Activated naive CD4-positive, alpha-beta T cell treated with anti-CD3 and anti-CD28 coated beads, Interleukin-2, amount 10 ng/mL, durations not matched to agents 7 days and 5 days (primary cell): ENCODE results near the gene TSPAN10.
A peak's percentile ranks its signal among the peaks of the same experiment; 100 is the strongest.

Experiments
- CTCF ChIA-PET: fragments of 350-600 bp; sonication (Branson Sonifier 250); formaldehyde crosslinking; loops from one replicate; lab custom pipeline; 2021; ENCODE audit warnings: antibody characterized with exemption; lab: Charles Lee
- DNase-seq: peaks from one replicate; pipeline ENCODE4 v3.0.0-alpha.2; 2020
- H3K27ac Mint-ChIP-seq: one replicate; pipeline ENCODE4 v1.8.0; 2021; ENCODE audit warnings: mild to moderate bottlenecking, moderate library complexity, mixed read lengths
- H3K27me3 Mint-ChIP-seq: one replicate; pipeline ENCODE4 v1.8.0; 2021; ENCODE audit warnings: mild to moderate bottlenecking, mixed read lengths
- H3K36me3 Mint-ChIP-seq: one replicate; pipeline ENCODE4 v1.8.0; 2021; ENCODE audit warnings: mixed read lengths
- H3K4me1 Mint-ChIP-seq: one replicate; pipeline ENCODE4 v1.8.0; 2021; ENCODE audit warnings: mixed read lengths
- H3K4me3 Mint-ChIP-seq: one replicate; pipeline ENCODE4 v1.8.0; 2021; ENCODE audit warnings: mild to moderate bottlenecking, moderate library complexity, mixed read lengths
- H3K9me3 Mint-ChIP-seq: one replicate; pipeline ENCODE4 v1.8.0; 2021; ENCODE audit warnings: mixed read lengths

TSPAN10 gene

DNA sequence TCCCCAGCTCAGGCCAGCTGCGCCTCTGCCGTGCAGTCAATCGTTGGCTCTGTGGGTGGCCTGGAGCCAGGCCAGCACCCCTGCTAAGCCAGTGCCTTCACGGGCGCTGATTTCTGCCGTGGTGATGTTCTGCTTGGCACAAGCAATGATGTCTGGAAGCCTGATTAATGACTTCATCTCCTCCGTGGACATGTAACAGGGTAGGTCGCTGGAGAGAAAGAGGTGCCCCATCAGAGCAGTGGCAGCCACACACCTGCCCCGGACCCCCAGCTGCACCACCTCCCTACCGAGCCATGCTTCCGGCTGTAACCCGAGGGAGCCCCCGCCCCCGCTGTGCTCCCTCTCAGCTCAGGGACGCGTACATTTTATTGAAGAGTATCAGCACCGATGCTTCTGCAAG is 44.7 kb downstream of the TSPAN10 start:
- CTCF ChIA-PET: interaction anchor here (0.6 kb wide), 1 partner anchor 158 kb away, joined by 3 read pairs; no protein-coding TSS in a partner anchor
- Mint-ChIP-seq H3K36me3 (peaks cover 22% of the 10 kb centered on the region), H3K4me1 (peaks cover 37% of the 10 kb centered on the region), H3K9me3 (no peaks in the 10 kb centered on the region), H3K27me3 (peaks cover 4% of the 10 kb centered on the region), H3K4me3 (peak overlapping the region; percentile 41), H3K27ac (no peak overlapping the region)
- no peak for DNase-seq

DNA sequence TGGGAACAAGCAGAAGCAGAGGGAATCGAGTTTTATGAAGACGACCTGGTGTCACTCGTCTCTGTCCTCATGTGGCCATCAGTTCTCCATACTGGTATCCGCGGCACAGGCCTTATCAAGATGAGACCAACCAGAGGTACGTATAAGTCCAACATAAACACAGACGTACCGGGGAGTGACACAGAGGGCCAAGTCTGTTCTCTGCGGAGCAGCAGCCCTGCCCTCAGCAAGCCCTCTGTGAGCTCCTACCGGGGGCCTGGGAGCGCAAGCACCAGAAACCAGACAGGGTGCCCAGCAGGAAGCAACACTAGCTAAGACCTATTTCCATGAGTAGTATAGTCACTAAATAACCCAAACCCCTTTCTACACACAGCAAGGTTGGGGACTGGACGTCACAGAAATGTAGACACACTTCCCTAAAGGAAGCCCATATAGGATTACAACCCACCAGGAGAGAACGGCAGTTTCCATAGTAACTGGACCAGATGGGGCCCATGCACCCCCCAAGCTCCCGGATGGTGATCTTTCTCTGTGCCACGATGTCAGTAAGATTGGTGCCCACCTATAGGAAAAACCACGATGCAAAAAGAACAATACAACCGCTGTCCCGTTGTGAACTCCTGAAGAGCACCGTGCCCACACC is 45.7 kb downstream of the TSPAN10 start:
- DNase-seq: no peak
- H3K9me3 Mint-ChIP-seq: no peaks in the 10 kb centered on the region
- peak overlapping the region; percentile 94 for H3K4me3 Mint-ChIP-seq
- peaks cover 40% of the 10 kb centered on the region for H3K4me1 Mint-ChIP-seq
- H3K36me3 Mint-ChIP-seq: peaks cover 30% of the 10 kb centered on the region
- H3K27ac Mint-ChIP-seq: peak overlapping the region; percentile 8
- peaks cover 4% of the 10 kb centered on the region for H3K27me3 Mint-ChIP-seq
- CTCF ChIA-PET: interaction anchor here (1.4 kb wide), 1 partner anchor 20 kb away, joined by 4 read pairs; the partner anchor contains the start of gene MRPL12

DNA sequence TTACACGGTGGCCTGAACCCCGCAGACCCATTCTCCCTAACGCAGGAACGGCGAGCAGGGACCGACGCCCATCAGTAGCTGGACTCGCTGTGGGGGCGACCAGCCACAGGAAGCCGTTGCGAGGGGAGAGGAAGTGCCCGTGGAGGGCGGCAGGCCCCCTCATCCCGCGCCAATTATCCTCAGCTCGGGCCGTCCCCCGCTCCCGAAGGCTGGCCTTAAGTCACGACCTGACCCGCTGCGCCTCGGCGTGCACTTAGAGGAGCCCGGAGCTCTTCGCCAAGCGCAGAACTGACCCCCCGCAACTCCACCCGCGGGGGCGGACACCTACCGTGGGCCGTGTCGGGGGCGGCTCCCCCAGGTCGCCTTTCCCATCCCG is 46.2 kb downstream of the TSPAN10 start:
- H3K4me3 Mint-ChIP-seq: peak overlapping the region; percentile 94
- H3K27me3 Mint-ChIP-seq: peaks cover 4% of the 10 kb centered on the region
- CTCF ChIA-PET: interaction anchor here (0.9 to 1.6 kb wide), 3 partner anchors 8 to 19 kb away, joined by 3 to 4 read pairs (median 4); partner anchors contain the start of gene MRPL12
- no peak for DNase-seq
- H3K36me3 Mint-ChIP-seq: peaks cover 33% of the 10 kb centered on the region
- no peaks in the 10 kb centered on the region for H3K9me3 Mint-ChIP-seq
- peak overlapping the region; percentile 8 for H3K27ac Mint-ChIP-seq
- H3K4me1 Mint-ChIP-seq: peaks cover 40% of the 10 kb centered on the region

DNA sequence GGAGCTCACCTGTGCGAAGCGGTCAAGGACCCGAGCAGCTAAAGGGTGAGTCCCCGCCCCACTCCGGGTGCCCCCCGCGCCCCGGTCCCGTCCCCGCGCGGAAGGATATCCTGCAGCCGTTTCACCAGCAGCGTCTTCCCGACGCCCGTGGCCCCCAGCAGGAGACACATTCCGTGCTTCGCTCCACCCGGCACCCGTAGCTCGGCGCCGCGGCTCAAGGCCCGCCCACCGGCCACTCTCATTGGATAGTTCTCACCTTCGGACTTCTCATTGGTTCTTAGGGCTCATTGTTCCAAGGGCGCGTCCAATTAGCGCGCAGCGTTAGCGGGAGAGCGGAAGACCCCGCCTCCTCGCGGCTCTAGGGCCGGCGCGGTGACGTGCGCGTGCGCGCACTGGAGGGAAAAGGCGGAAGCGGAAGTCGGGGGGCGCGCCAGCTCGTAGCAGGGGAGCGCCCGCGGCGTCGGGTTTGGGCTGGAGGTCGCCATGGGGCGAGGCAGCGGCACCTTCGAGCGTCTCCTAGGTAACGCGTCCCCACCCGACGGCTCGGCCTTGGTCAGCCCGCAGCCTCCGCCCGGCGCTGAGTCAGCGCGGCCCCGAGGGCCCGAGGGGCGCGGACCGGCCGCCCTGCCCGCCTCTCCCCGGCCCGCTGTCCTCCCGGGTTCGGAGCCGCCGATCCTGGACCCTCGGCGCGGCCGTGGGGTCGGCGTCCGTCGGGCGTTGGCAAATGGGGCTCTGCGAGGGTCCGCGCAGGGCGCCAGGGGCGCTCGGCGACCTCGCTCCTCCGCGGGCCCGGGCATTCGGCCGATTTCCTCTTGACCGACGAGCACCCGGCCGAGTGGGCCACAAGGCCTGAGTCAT is 46.8 kb downstream of the TSPAN10 start, which contains the start of the genes ARL16 and HGS:
TSS of gene ARL16 (minus strand) at position 214 of the 858 bp plus-strand sequence. CDS start at position 170, 44 bp downstream.
TSS of gene HGS (plus strand) at position 428 of the 858 bp plus-strand sequence. CDS start at position 484, 56 bp downstream.
- CTCF ChIA-PET: interaction anchor here (0.9 to 1.6 kb wide), 4 partner anchors 8 to 25 kb away, joined by 3 to 4 read pairs (median 4); partner anchors contain the start of gene MRPL12
- Mint-ChIP-seq H3K27ac (peak within 1 kb of the TSS; percentile 94), H3K27me3 (peaks cover 4% of the 10 kb centered on the region), H3K4me1 (peaks cover 40% of the 10 kb centered on the region), H3K4me3 (peak within 1 kb of the TSS; percentile 94), H3K9me3 (no peaks in the 10 kb centered on the region), H3K36me3 (peaks cover 35% of the 10 kb centered on the region)
- DNase-seq: peak; percentile 97

GRCh38 chr17:81684442-81684911 is 47.5 kb downstream of the TSPAN10 start:
- DNase-seq: no peak
- CTCF ChIA-PET: interaction anchor here (1.3 to 1.6 kb wide), 3 partner anchors 9 to 24 kb away, joined by 3 to 4 read pairs (median 4); partner anchors contain the start of gene MRPL12
- peaks cover 4% of the 10 kb centered on the region for H3K27me3 Mint-ChIP-seq
- H3K36me3 Mint-ChIP-seq: peaks cover 39% of the 10 kb centered on the region
- peak overlapping the region; percentile 85 for H3K27ac Mint-ChIP-seq
- peaks cover 42% of the 10 kb centered on the region for H3K4me1 Mint-ChIP-seq
- H3K4me3 Mint-ChIP-seq: peak overlapping the region; percentile 82
- H3K9me3 Mint-ChIP-seq: no peaks in the 10 kb centered on the region

- Mint-ChIP-seq H3K36me3 (peaks cover 46% of the 10 kb centered on the region), H3K9me3 (no peaks in the 10 kb centered on the region), H3K27ac (peak overlapping the region; percentile 85), H3K4me3 (peak overlapping the region; percentile 82), H3K4me1 (peaks cover 42% of the 10 kb centered on the region), H3K27me3 (peaks cover 4% of the 10 kb centered on the region)
- CTCF ChIA-PET: no interaction called here
- no peak for DNase-seq
Observed at GRCh38 chr17:81685108-81685507, 48.1 kb downstream of the TSPAN10 start.

DNA sequence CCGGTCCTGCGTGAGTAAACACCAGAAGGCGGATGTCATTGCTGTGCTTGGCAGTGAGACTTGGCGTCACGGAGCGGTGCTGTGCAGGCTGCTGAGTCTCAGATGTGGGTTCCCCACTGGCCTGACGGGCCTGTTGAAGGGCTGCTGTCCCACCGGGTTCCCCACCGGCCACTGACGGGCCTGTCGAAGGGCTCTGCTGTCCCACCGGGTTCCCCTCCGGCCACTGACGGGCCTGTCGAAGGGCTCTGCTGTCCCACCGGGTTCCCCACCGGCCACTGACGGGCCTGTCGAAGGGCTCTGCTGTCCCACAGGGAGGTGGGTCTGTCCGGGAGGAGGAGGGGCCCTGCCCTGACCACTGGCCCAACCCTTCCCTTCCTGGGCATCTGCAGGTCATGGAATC is 49.6 kb downstream of the TSPAN10 start:
- no peak overlapping the region for H3K4me3 Mint-ChIP-seq
- CTCF ChIA-PET: no interaction called here
- peaks cover 40% of the 10 kb centered on the region for H3K4me1 Mint-ChIP-seq
- peaks cover 4% of the 10 kb centered on the region for H3K27me3 Mint-ChIP-seq
- H3K9me3 Mint-ChIP-seq: no peaks in the 10 kb centered on the region
- no peak for DNase-seq
- no peak overlapping the region for H3K27ac Mint-ChIP-seq
- H3K36me3 Mint-ChIP-seq: peaks cover 49% of the 10 kb centered on the region

DNA sequence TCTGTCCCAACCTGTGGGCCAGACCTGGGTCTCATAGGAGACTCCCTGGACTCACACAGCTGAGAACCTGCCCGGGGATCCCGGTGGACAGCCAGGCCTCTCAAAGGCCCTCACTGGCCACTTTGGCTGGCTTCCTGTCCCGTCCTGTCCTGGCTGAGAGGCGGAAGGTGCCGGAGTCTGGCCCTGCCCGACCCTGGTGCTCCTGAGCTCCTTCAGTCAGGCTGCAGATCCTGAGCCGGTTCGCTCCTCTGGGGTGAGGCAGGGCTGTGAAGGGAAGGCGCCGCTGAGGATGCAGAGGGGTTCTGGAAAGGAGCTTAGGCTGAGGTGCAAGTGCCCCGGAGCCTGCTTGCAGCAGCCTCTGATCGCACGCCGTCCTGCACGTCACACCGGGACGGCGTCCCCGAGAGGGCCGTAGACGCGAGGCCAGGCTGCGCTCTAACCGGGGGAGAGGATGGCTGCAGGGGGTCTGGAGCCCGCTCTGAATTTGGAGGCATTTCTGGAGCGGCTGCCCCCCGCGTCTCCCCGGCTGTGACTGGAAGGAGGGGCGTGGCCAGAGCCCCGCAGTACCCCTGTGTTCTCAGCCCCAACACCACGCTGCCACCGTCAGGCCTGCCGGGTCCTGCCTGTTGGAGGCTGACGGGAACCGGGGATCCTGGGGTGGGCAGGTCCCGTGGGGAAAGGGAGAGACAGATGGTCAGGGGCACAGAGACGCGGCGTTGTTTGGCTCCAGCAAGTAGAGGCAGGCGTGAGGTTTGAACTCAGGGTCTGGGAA is 51.0 kb downstream of the TSPAN10 start:
- DNase-seq: no peak
- H3K9me3 Mint-ChIP-seq: no peaks in the 10 kb centered on the region
- H3K27me3 Mint-ChIP-seq: peaks cover 4% of the 10 kb centered on the region
- H3K4me3 Mint-ChIP-seq: no peak overlapping the region
- CTCF ChIA-PET: no interaction called here
- peaks cover 54% of the 10 kb centered on the region for H3K36me3 Mint-ChIP-seq
- H3K27ac Mint-ChIP-seq: no peak overlapping the region
- H3K4me1 Mint-ChIP-seq: peaks cover 28% of the 10 kb centered on the region

DNA sequence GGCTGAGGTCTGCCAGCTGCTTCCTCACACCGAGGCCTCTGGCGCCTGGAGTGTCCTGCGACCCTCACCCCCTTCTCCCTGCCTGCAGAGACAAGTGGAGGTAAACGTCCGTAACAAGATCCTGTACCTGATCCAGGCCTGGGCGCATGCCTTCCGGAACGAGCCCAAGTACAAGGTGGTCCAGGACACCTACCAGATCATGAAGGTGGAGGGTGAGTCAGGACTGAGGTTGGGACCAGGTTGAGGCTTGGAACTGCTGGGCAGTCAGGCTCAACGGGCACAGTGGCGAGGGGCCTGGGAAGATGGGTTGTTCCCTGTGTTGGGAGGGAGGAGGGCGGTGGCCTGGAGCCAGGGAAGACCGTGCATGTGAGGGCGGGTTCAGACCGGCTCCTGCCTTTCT is 51.6 kb downstream of the TSPAN10 start:
- CTCF ChIA-PET: no interaction called here
- H3K4me1 Mint-ChIP-seq: peaks cover 26% of the 10 kb centered on the region

GRCh38 chr17:81690066-81690465 is 53.1 kb downstream of the TSPAN10 start:
- Mint-ChIP-seq H3K27me3 (no peaks in the 10 kb centered on the region), H3K27ac (no peak overlapping the region), H3K9me3 (no peaks in the 10 kb centered on the region), H3K36me3 (peaks cover 46% of the 10 kb centered on the region), H3K4me3 (no peak overlapping the region), H3K4me1 (peaks cover 16% of the 10 kb centered on the region)
- no peak for DNase-seq
- CTCF ChIA-PET: no interaction called here

More for the DNA sequence above, 51.6 kb downstream of the TSPAN10 start:
- H3K36me3 Mint-ChIP-seq: peaks cover 54% of the 10 kb centered on the region
- H3K27me3 Mint-ChIP-seq: peaks cover 3% of the 10 kb centered on the region
- H3K4me3 Mint-ChIP-seq: no peak overlapping the region
- H3K9me3 Mint-ChIP-seq: no peaks in the 10 kb centered on the region
- DNase-seq: no peak
- no peak overlapping the region for H3K27ac Mint-ChIP-seq

DNA sequence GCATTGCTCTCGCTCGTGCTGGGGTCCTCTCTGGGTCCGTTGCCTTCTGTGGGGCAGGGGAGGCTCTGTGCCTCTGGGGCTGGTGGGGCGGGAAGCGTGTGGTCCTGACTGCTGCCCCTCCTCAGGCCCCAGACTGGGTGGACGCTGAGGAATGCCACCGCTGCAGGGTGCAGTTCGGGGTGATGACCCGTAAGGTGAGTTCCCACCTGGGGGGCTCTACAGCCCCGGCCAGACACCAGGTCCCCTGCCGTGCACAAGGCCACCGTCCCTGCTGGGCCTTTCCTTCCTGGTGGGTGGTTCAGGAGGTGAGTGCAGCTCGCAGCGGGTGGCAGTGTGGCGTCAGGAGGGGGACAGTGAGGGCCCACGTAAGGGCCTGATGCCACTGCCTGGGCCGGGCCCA is 53.6 kb downstream of the TSPAN10 start:
- Mint-ChIP-seq H3K36me3 (peaks cover 45% of the 10 kb centered on the region), H3K27ac (no peak overlapping the region), H3K4me3 (no peak overlapping the region), H3K27me3 (no peaks in the 10 kb centered on the region), H3K9me3 (no peaks in the 10 kb centered on the region), H3K4me1 (peaks cover 11% of the 10 kb centered on the region)
- CTCF ChIA-PET: no interaction called here
- no peak for DNase-seq

GRCh38 chr17:81691196-81691595 is 54.2 kb downstream of the TSPAN10 start:
- CTCF ChIA-PET: no interaction called here
- no peak for DNase-seq
- peaks cover 7% of the 10 kb centered on the region for H3K4me1 Mint-ChIP-seq
- H3K36me3 Mint-ChIP-seq: peaks cover 41% of the 10 kb centered on the region
- H3K4me3 Mint-ChIP-seq: no peak overlapping the region
- no peaks in the 10 kb centered on the region for H3K27me3 Mint-ChIP-seq
- H3K27ac Mint-ChIP-seq: no peak overlapping the region
- no peaks in the 10 kb centered on the region for H3K9me3 Mint-ChIP-seq

DNA sequence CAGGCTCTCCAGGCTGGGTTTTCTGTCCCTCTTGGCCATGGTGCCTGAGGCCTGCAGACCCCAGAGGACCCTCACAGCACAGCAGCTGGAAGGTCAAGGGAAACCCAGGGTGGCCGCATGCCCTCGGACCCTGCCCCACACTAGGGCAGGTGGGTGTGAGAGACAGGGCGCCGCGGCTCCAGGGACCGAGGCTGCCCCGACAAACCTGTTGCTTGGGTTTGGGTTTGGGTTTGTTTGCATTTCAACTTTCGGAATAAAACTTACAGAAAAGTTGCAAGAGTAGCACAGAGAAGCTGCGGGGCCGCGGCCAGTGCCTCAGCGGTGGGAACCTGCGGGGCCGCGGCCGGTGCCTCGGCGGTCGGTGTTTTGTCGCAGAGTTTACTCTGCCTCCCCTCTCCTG is 54.6 kb downstream of the TSPAN10 start:
- no peaks in the 10 kb centered on the region for H3K9me3 Mint-ChIP-seq
- no peak overlapping the region for H3K4me3 Mint-ChIP-seq
- no peak for DNase-seq
- H3K27me3 Mint-ChIP-seq: no peaks in the 10 kb centered on the region
- CTCF ChIA-PET: no interaction called here
- H3K27ac Mint-ChIP-seq: no peak overlapping the region
- peaks cover 38% of the 10 kb centered on the region for H3K36me3 Mint-ChIP-seq
- peaks cover 5% of the 10 kb centered on the region for H3K4me1 Mint-ChIP-seq
